DND-41 (cell line): ENCODE measurements around the gene NEK8.
A peak's percentile ranks its signal among the peaks of the same experiment; 100 is the strongest.

Experiments used
- ATAC-seq: fragments of 200-7000 bp; cut with Tn5 transposase; 3 replicates; pipeline ENCODE4 v1.9.1; 2021; ENCODE audit warnings: low read depth; ENCODE audit not compliant: insufficient read depth
- DNase-seq: peaks from one replicate; pipeline ENCODE4 v3.0.0-alpha.2; 2020
- H2AFZ ChIP-seq: 2 replicates; pipeline ENCODE4 v1.6.0; 2012; ENCODE audit warnings: low read depth, low read length
- H3K27ac ChIP-seq: 2 replicates; pipeline ENCODE4 v1.5.1; 2012; ENCODE audit warnings: low read length, inconsistent platforms
- H3K27me3 ChIP-seq: fragments of 200-600 bp; sonication (generic); 2 replicates; pipeline ENCODE4 v1.6.0; 2012; ENCODE audit warnings: low read length, mild to moderate bottlenecking, inconsistent platforms; ENCODE audit not compliant: insufficient read depth, poor library complexity
- H3K36me3 ChIP-seq: 2 replicates; pipeline ENCODE4 v1.5.1; 2012; ENCODE audit warnings: low read length, inconsistent platforms; ENCODE audit not compliant: insufficient read depth
- H3K4me1 ChIP-seq: 2 replicates; pipeline ENCODE4 v1.5.1; 2012; ENCODE audit warnings: mild to moderate bottlenecking, low read length; ENCODE audit not compliant: insufficient read depth
- H3K4me2 ChIP-seq: 2 replicates; pipeline ENCODE4 v1.6.0; 2012; ENCODE audit warnings: mild to moderate bottlenecking, moderate library complexity, low read length, inconsistent platforms; ENCODE audit not compliant: insufficient read depth
- H3K4me3 ChIP-seq, 2 experiments: fragments of 200-600 bp in 1 of 2; shearing (Covaris generic) in 1 of 2; 2 replicates each; pipeline ENCODE4 v1.5.1; 2012 to 2016; ENCODE audit warnings: inconsistent platforms in 2 of 2, low read length in 2 of 2, mild to moderate bottlenecking in 2 of 2, low read depth in 1 of 2, moderate library complexity in 1 of 2
- H3K79me2 ChIP-seq: 2 replicates; pipeline ENCODE4 v1.6.0; 2012; ENCODE audit warnings: low read length, inconsistent platforms; ENCODE audit not compliant: insufficient read depth
- H3K9ac ChIP-seq: 2 replicates; pipeline ENCODE4 v1.6.0; 2012; ENCODE audit warnings: low read depth, mild to moderate bottlenecking, inconsistent platforms, low read length, moderate library complexity
- H3K9me3 ChIP-seq: 2 replicates; pipeline ENCODE4 v1.5.1; 2012; ENCODE audit warnings: low read length, moderate library complexity, mild to moderate bottlenecking, inconsistent platforms; ENCODE audit not compliant: insufficient read depth, severe bottlenecking
- H4K20me1 ChIP-seq: 2 replicates; pipeline ENCODE4 v1.6.0; 2012; ENCODE audit warnings: low read length; ENCODE audit not compliant: insufficient read depth
- EZH2 ChIP-seq: IDR thresholded peaks from 3 replicates; pipeline ENCODE4 v1.6.1; 2012; ENCODE audit warnings: borderline replicate concordance, low read depth, mild to moderate bottlenecking, moderate library complexity, low read length, inconsistent platforms; ENCODE audit not compliant: severe bottlenecking
- TF ChIP-seq, protein P1 (sequence below): IDR thresholded peaks from 2 replicates; pipeline ENCODE4 v1.5.1; 2012; ENCODE audit warnings: borderline replicate concordance, low read length, moderate library complexity, mild to moderate bottlenecking; ENCODE audit not compliant: poor library complexity, severe bottlenecking; ENCODE audit errors: extremely low read depth

Gene NEK8

DNA sequence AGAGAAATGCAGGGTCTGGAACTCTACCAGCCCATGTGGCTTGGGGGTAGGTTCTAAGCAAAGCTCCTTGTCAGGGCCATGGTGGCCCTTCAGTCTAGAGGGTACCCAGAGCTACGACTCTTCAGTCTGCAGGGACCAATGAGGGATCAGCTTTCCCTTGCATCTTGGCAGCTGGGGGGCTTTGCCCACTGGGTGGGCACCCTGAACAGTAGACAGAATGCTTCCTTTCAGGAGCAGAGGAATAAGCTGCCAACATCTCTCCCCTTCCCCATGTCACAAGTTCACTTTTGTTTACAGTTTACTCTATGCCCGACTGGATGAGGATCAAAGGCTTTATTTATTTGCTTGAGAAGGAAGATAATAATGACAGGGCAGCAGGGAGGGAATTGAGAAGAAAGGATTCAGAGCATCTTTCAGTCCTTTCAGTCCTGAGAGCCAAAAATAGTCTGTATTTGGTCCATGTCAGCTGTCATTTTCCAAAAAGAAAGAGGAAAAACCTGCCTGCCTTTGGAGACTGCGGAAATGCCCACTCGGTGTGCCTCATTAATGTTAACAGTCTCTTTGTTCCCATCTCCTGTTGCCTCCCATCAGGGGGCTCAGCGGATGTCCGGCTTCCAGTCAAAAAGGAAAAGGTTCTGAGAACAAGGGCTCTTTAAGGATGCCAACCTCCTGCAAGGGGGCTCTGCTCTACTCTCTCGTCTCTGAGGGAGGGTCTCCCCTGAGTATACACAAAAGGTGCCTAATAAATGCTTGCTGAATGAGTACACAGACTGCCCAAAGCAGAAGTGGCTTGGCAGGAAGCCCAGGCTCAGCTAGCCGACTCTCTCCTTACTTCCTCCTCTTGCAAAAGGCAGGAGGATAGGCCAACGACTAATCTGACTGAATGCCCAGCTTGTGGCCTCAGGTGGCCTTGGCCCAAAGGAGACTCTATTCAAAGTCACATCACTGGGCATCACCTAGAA is 32.3 kb downstream of the NEK8 start:
- H3K4me1 ChIP-seq = no peaks in the 10 kb centered on the region
- no peak overlapping the region for H3K4me3 ChIP-seq
- no peak overlapping the region for H2AFZ ChIP-seq
- H3K9me3 ChIP-seq = no peaks in the 10 kb centered on the region
- TF ChIP-seq, protein P1, sequence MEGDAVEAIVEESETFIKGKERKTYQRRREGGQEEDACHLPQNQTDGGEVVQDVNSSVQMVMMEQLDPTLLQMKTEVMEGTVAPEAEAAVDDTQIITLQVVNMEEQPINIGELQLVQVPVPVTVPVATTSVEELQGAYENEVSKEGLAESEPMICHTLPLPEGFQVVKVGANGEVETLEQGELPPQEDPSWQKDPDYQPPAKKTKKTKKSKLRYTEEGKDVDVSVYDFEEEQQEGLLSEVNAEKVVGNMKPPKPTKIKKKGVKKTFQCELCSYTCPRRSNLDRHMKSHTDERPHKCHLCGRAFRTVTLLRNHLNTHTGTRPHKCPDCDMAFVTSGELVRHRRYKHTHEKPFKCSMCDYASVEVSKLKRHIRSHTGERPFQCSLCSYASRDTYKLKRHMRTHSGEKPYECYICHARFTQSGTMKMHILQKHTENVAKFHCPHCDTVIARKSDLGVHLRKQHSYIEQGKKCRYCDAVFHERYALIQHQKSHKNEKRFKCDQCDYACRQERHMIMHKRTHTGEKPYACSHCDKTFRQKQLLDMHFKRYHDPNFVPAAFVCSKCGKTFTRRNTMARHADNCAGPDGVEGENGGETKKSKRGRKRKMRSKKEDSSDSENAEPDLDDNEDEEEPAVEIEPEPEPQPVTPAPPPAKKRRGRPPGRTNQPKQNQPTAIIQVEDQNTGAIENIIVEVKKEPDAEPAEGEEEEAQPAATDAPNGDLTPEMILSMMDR = no peak
- no peak for TF ChIP-seq EZH2
- no peak for ATAC-seq
- no peaks in the 10 kb centered on the region for H3K27me3 ChIP-seq
- peaks cover 20% of the 10 kb centered on the region; the same call in 1 of the 2 replicates for H4K20me1 ChIP-seq
- H3K4me2 ChIP-seq = no peak overlapping the region
- no peak overlapping the region for H3K9ac ChIP-seq
- no peak for DNase-seq
- H3K36me3 ChIP-seq = peaks cover 64% of the 10 kb centered on the region
- H3K27ac ChIP-seq = no peak overlapping the region
- peaks cover 8% of the 10 kb centered on the region; the same call in 1 of the 2 replicates for H3K79me2 ChIP-seq

DNA sequence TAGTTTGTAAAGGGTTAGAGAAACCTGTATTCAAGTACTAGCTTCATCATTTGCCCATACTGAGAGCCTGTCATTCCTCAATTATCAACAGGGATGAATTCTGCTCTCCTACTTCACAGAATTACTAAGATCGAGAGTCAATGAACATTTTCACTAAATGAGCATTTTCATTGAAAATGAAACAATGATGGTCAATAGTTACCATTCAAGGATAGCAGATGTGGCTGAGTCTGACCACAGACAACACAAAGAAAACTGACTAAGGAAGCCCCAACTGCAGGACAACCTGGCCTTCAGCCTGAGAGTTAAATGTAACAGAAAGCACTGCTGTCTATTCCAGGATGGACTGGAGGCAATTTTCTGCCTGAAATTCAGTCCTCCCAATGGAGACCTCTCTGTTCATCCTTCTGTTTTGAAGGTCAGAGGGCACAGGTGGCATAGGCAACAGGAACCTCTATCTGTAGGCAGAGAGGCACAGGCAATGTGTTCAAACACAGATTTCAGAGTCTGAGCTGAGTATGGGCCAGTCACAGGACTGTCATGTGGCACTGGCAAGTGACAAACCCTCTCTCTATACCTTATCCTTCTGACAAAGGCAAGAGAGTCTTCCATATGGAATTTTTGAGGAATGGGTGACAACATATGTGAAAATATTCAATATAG is 34.7 kb downstream of the NEK8 start:
- Histone ChIP-seq H3K4me1 (no peaks in the 10 kb centered on the region), H3K4me2 (no peak overlapping the region), H2AFZ (no peak overlapping the region), H4K20me1 (peaks cover 17% of the 10 kb centered on the region; the same call in 1 of the 2 replicates), H3K27me3 (no peaks in the 10 kb centered on the region), H3K4me3 (no peak overlapping the region), H3K9me3 (no peaks in the 10 kb centered on the region), H3K36me3 (peaks cover 62% of the 10 kb centered on the region), H3K27ac (no peak overlapping the region), H3K9ac (no peak overlapping the region), H3K79me2 (peaks cover 8% of the 10 kb centered on the region)
- DNase-seq (no peak), ATAC-seq (peak; percentile 31; the same call in 1 of the 3 replicates)
- TF ChIP-seq EZH2 = no peak
- TF ChIP-seq, protein P1 = no peak

DNA sequence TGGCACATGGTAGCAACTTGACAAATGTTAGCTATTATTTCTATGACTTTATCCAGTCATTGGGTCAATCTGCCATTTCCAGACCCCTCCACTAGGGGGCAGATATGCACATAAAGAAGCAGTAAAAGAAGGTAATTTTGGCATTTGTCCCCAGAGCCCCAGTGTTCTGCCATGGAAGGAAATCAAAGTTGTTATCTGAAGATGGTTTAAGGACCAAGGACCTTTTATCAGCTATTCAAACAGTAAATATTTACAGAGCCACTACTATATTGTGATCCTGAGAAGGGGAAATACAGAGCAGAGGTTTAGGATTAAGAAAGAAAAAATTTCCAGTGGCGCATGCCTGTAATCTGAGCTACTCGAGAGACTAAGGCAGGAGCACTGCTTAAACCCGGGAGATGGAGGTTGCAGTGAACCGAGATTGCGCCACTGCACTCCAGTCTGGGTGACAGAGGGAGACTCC is 35.2 kb downstream of the NEK8 start:
- Histone ChIP-seq H3K9me3 (no peaks in the 10 kb centered on the region), H3K36me3 (peaks cover 56% of the 10 kb centered on the region), H3K4me1 (no peaks in the 10 kb centered on the region), H3K9ac (no peak overlapping the region), H2AFZ (no peak overlapping the region), H3K27ac (no peak overlapping the region), H3K79me2 (peaks cover 8% of the 10 kb centered on the region), H3K27me3 (no peaks in the 10 kb centered on the region), H3K4me2 (no peak overlapping the region), H4K20me1 (peaks cover 11% of the 10 kb centered on the region; the same call in 1 of the 2 replicates), H3K4me3 (no peak overlapping the region)
- ATAC-seq (peak; percentile 78), DNase-seq (peak; percentile 79)
- TF ChIP-seq, protein P1 = peak; percentile 95
- no peak for TF ChIP-seq EZH2
